ENCODE data around the gene RNF212.

- TF ChIP-seq CTCF (IDR thresholded peaks at IDR 0.05) (no peak), POLR2A (IDR thresholded peaks at IDR 0.05) (no peak), POLR2AphosphoS5 (IDR thresholded peaks at IDR 0.05) (no peak)
Measured at GRCh38 chr4:1111259-1111809, 2.0 kb downstream of the RNF212 start.
